C4-2B (cell line): ENCODE measurements around the gene USPL1.

Experiments
- H3K27ac ChIP-seq: fragments of 450-650 bp; 2 replicates; pipeline ENCODE4 v1.5.1; 2017
- CTCF ChIP-seq: fragments of 450-650 bp; conservative IDR thresholded peaks from 2 replicates; pipeline ENCODE4 v1.5.1; 2017; ENCODE audit warnings: mild to moderate bottlenecking
- ZFX ChIP-seq: fragments of 450-650 bp; IDR thresholded peaks from 2 replicates; pipeline ENCODE4 v1.6.1; 2017

USPL1 gene

GRCh38 chr13:30685320-30685859 is 67.7 kb downstream of the USPL1 start:
- H3K27ac ChIP-seq: no peak overlapping the region
- TF ChIP-seq CTCF (no peak), ZFX (no peak)

- TF ChIP-seq ZFX: no peak
- no peak for TF ChIP-seq CTCF
- no peak overlapping the region for H3K27ac ChIP-seq
Measured at GRCh38 chr13:30685987-30686386, 68.3 kb downstream of the USPL1 start.

GRCh38 chr13:30687601-30688000 is 69.9 kb downstream of the USPL1 start:
- TF ChIP-seq CTCF (no peak), ZFX (no peak)
- no peak overlapping the region for H3K27ac ChIP-seq

GRCh38 chr13:30689752-30690151 is 72.0 kb downstream of the USPL1 start:
- TF ChIP-seq CTCF (no peak), ZFX (no peak)
- no peak overlapping the region for H3K27ac ChIP-seq

GRCh38 chr13:30690282-30691188 is 72.8 kb downstream of the USPL1 start:
- no peak overlapping the region for H3K27ac ChIP-seq
- TF ChIP-seq ZFX: no peak

GRCh38 chr13:30692113-30692512 is 74.4 kb downstream of the USPL1 start:
- no peak for TF ChIP-seq CTCF
- H3K27ac ChIP-seq: no peak overlapping the region

- TF ChIP-seq ZFX: no peak
- no peak for TF ChIP-seq CTCF
- no peak overlapping the region for H3K27ac ChIP-seq
Measured at GRCh38 chr13:30696278-30697176, 78.8 kb downstream of the USPL1 start.
